HAP-1 (cell line): Measurements from ENCODE around the gene ADAMTS15.

Experiments used
- DNase-seq, 2 experiments: peaks; one replicate each; pipeline ENCODE4 v3.0.0-alpha.2; 2016 to 2020; ENCODE audit warnings: low spot score in 2 of 2
- H3K27me3 ChIP-seq: fragments of 250-450 bp; sonication (Bioruptor Pico); 2 replicates; pipeline ENCODE4 v1.5.1; 2020; ENCODE audit warnings: low read depth, mild to moderate bottlenecking, moderate library complexity
- H3K36me3 ChIP-seq: fragments of 250-450 bp; sonication (Bioruptor Pico); replicated peaks from 2 replicates; pipeline ENCODE4 v1.5.1; 2020; ENCODE audit warnings: mild to moderate bottlenecking
- H3K4me1 ChIP-seq: fragments of 250-450 bp; sonication (Bioruptor Pico); 2 replicates; pipeline ENCODE4 v1.5.1; 2020; ENCODE audit warnings: mild to moderate bottlenecking
- H3K4me3 ChIP-seq: fragments of 250-450 bp; sonication (Bioruptor Pico); 2 replicates; pipeline ENCODE4 v1.5.1; 2020; ENCODE audit warnings: mild to moderate bottlenecking, moderate library complexity
- H3K9me3 ChIP-seq: fragments of 250-450 bp; sonication (Bioruptor Pico); 2 replicates; pipeline ENCODE4 v1.5.1; 2020; ENCODE audit warnings: mild to moderate bottlenecking, moderate library complexity
- in situ Hi-C: fragments of 300-500 bp; cut with MboI; formaldehyde crosslinking; loops from 3 replicates; pipeline ENCODE4 v1.14.3; 2020; ENCODE audit warnings: low sequenced_read_pairs, inconsistent platforms, mixed read lengths

ADAMTS15 gene

GRCh38 chr11:130477586-130478203 is 29.2 kb downstream of the ADAMTS15 start:
- DNase-seq = no peak

GRCh38 chr11:130478204-130478701 is 29.8 kb downstream of the ADAMTS15 start:
- Histone ChIP-seq H3K4me3 (no peak overlapping the region), H3K36me3 (no peaks in the 10 kb centered on the region), H3K4me1 (no peaks in the 10 kb centered on the region), H3K9me3 (no peaks in the 10 kb centered on the region), H3K27me3 (no peaks in the 10 kb centered on the region)
- in situ Hi-C loops = no loop called here
- no peak for DNase-seq

More at GRCh38 chr11:130477586-130478203, 29.2 kb downstream of the ADAMTS15 start:
- no peaks in the 10 kb centered on the region for H3K36me3 ChIP-seq
- H3K9me3 ChIP-seq = no peaks in the 10 kb centered on the region
- H3K4me3 ChIP-seq = no peak overlapping the region
- in situ Hi-C loops = no loop called here
- no peaks in the 10 kb centered on the region for H3K4me1 ChIP-seq
- H3K27me3 ChIP-seq = no peaks in the 10 kb centered on the region

GRCh38 chr11:130478881-130479280 is 30.4 kb downstream of the ADAMTS15 start:
- no peak for DNase-seq
- in situ Hi-C loops = no loop called here

GRCh38 chr11:130480186-130480585 is 31.7 kb downstream of the ADAMTS15 start:
- no peak overlapping the region for H3K4me3 ChIP-seq
- no peaks in the 10 kb centered on the region for H3K9me3 ChIP-seq
- no peaks in the 10 kb centered on the region for H3K4me1 ChIP-seq
- no peaks in the 10 kb centered on the region for H3K36me3 ChIP-seq
- in situ Hi-C loops = no loop called here
- no peak for DNase-seq
- no peaks in the 10 kb centered on the region for H3K27me3 ChIP-seq

More at GRCh38 chr11:130478881-130479280, 30.4 kb downstream of the ADAMTS15 start:
- H3K9me3 ChIP-seq = no peaks in the 10 kb centered on the region
- no peaks in the 10 kb centered on the region for H3K36me3 ChIP-seq
- no peaks in the 10 kb centered on the region for H3K4me1 ChIP-seq
- no peaks in the 10 kb centered on the region for H3K27me3 ChIP-seq
- no peak overlapping the region for H3K4me3 ChIP-seq

GRCh38 chr11:130480711-130481140 is 32.3 kb downstream of the ADAMTS15 start:
- Histone ChIP-seq H3K9me3 (no peaks in the 10 kb centered on the region), H3K27me3 (no peaks in the 10 kb centered on the region), H3K4me1 (no peaks in the 10 kb centered on the region), H3K36me3 (no peaks in the 10 kb centered on the region), H3K4me3 (no peak overlapping the region)
- in situ Hi-C loops = no loop called here
- DNase-seq = no peak

GRCh38 chr11:130483124-130483523 is 34.7 kb downstream of the ADAMTS15 start:
- H3K27me3 ChIP-seq = no peaks in the 10 kb centered on the region
- DNase-seq = no peak
- H3K4me1 ChIP-seq = no peaks in the 10 kb centered on the region
- in situ Hi-C loops = no loop called here
- no peak overlapping the region for H3K4me3 ChIP-seq
- H3K36me3 ChIP-seq = no peaks in the 10 kb centered on the region
- H3K9me3 ChIP-seq = no peaks in the 10 kb centered on the region

GRCh38 chr11:130485983-130486382 is 37.5 kb downstream of the ADAMTS15 start:
- in situ Hi-C loops = no loop called here
- H3K4me1 ChIP-seq = no peaks in the 10 kb centered on the region
- no peaks in the 10 kb centered on the region for H3K27me3 ChIP-seq
- DNase-seq = no peak
- no peaks in the 10 kb centered on the region for H3K36me3 ChIP-seq
- no peak overlapping the region for H3K4me3 ChIP-seq
- no peaks in the 10 kb centered on the region for H3K9me3 ChIP-seq

GRCh38 chr11:130486391-130486836 is 38.0 kb downstream of the ADAMTS15 start:
- Histone ChIP-seq H3K4me1 (no peaks in the 10 kb centered on the region), H3K9me3 (no peaks in the 10 kb centered on the region), H3K36me3 (no peaks in the 10 kb centered on the region), H3K4me3 (no peak overlapping the region), H3K27me3 (no peaks in the 10 kb centered on the region)
- in situ Hi-C loops = no loop called here
- DNase-seq = no peak

GRCh38 chr11:130486987-130487923 is 38.8 kb downstream of the ADAMTS15 start:
- no peaks in the 10 kb centered on the region for H3K36me3 ChIP-seq
- H3K4me1 ChIP-seq = no peaks in the 10 kb centered on the region
- H3K9me3 ChIP-seq = no peaks in the 10 kb centered on the region
- no peak overlapping the region for H3K4me3 ChIP-seq
- no peaks in the 10 kb centered on the region for H3K27me3 ChIP-seq
- in situ Hi-C loops = no loop called here
- DNase-seq = no peak

- DNase-seq = no peak
- in situ Hi-C loops = no loop called here
- no peaks in the 10 kb centered on the region for H3K9me3 ChIP-seq
- H3K4me1 ChIP-seq = no peaks in the 10 kb centered on the region
- no peak overlapping the region for H3K4me3 ChIP-seq
- no peaks in the 10 kb centered on the region for H3K36me3 ChIP-seq
- no peaks in the 10 kb centered on the region for H3K27me3 ChIP-seq
Measured at GRCh38 chr11:130487924-130488815, 39.7 kb downstream of the ADAMTS15 start.

GRCh38 chr11:130488848-130489584 is 40.6 kb downstream of the ADAMTS15 start:
- H3K4me3 ChIP-seq = no peak overlapping the region
- no peaks in the 10 kb centered on the region for H3K27me3 ChIP-seq
- no peaks in the 10 kb centered on the region for H3K9me3 ChIP-seq
- H3K36me3 ChIP-seq = no peaks in the 10 kb centered on the region
- H3K4me1 ChIP-seq = no peaks in the 10 kb centered on the region
- in situ Hi-C loops = no loop called here
- no peak for DNase-seq

- Histone ChIP-seq H3K4me3 (no peak overlapping the region), H3K27me3 (no peaks in the 10 kb centered on the region), H3K9me3 (no peaks in the 10 kb centered on the region), H3K36me3 (no peaks in the 10 kb centered on the region), H3K4me1 (no peaks in the 10 kb centered on the region)
- no peak for DNase-seq
- in situ Hi-C loops = no loop called here
Measured at GRCh38 chr11:130489716-130490115, 41.3 kb downstream of the ADAMTS15 start.
